Stimulated activated naive CD8-positive, alpha-beta T cell treated with anti-CD3 and anti-CD28 coated beads, Interleukin-15, Interleukin-2, amounts not matched to agents 100 U/mL and 50 U/mL, for 24 hours (primary cell): ENCODE data around the gene COL25A1.

Experiments
- ATAC-seq: fragments of 150-1000 bp; cut with Tn5 transposase; one replicate; pipeline ENCODE4 v1.10.0; 2021
- DNase-seq: peaks from one replicate; pipeline ENCODE4 v3.0.0; 2021

The COL25A1 gene

GRCh38 chr4:108852691-108853090, 449.8 kb downstream of the COL25A1 start:
- no peak for ATAC-seq
- no peak for DNase-seq

GRCh38 chr4:108851366-108851765, 451.1 kb downstream of the COL25A1 start:
- ATAC-seq (no peak), DNase-seq (no peak)

- DNase-seq (no peak), ATAC-seq (peak; percentile 71)
Observed at GRCh38 chr4:108850219-108850649, 452.2 kb downstream of the COL25A1 start.

- DNase-seq = peak; percentile 15
- ATAC-seq = peak; percentile 57
Observed at GRCh38 chr4:108849611-108850168, 452.8 kb downstream of the COL25A1 start.

GRCh38 chr4:108846568-108846967, 455.9 kb downstream of the COL25A1 start:
- ATAC-seq (no peak), DNase-seq (no peak)

GRCh38 chr4:108840426-108840975, 462.0 kb downstream of the COL25A1 start:
- DNase-seq (no peak), ATAC-seq (peak; percentile 28)

- ATAC-seq (no peak), DNase-seq (no peak)
Observed at GRCh38 chr4:108839333-108839732, 463.1 kb downstream of the COL25A1 start.

- DNase-seq (no peak), ATAC-seq (no peak)
Observed at GRCh38 chr4:108838451-108838850, 464.0 kb downstream of the COL25A1 start.

GRCh38 chr4:108834835-108835384, 467.5 kb downstream of the COL25A1 start:
- DNase-seq (no peak), ATAC-seq (no peak)

GRCh38 chr4:108834166-108834834, 468.2 kb downstream of the COL25A1 start:
- ATAC-seq (no peak), DNase-seq (no peak)

- DNase-seq (no peak), ATAC-seq (no peak)
Observed at GRCh38 chr4:108833046-108833445, 469.4 kb downstream of the COL25A1 start.

- no peak for DNase-seq
- ATAC-seq = no peak
Observed at GRCh38 chr4:108831886-108832285, 470.6 kb downstream of the COL25A1 start.

- DNase-seq = no peak
- no peak for ATAC-seq
Observed at GRCh38 chr4:108831291-108831690, 471.2 kb downstream of the COL25A1 start.

GRCh38 chr4:108830509-108831244, 471.8 kb downstream of the COL25A1 start:
- ATAC-seq (no peak), DNase-seq (no peak)

GRCh38 chr4:108829966-108830492, 472.4 kb downstream of the COL25A1 start:
- ATAC-seq (no peak), DNase-seq (no peak)

GRCh38 chr4:108828620-108829019, 473.8 kb downstream of the COL25A1 start:
- ATAC-seq (no peak), DNase-seq (no peak)

GRCh38 chr4:108825737-108826136, 476.7 kb downstream of the COL25A1 start:
- DNase-seq = no peak
- ATAC-seq = no peak

- DNase-seq = no peak
- no peak for ATAC-seq
Observed at GRCh38 chr4:108821351-108821930, 481.0 kb downstream of the COL25A1 start.

- DNase-seq = no peak
- ATAC-seq = no peak
Observed at GRCh38 chr4:108820492-108821350, 481.7 kb downstream of the COL25A1 start.

GRCh38 chr4:108814326-108814725, 488.1 kb downstream of the COL25A1 start:
- no peak for DNase-seq
- ATAC-seq = no peak

- DNase-seq (no peak), ATAC-seq (no peak)
Observed at GRCh38 chr4:108813261-108813660, 489.2 kb downstream of the COL25A1 start.
